ENCODE measurements around the gene PRSS21. TPM values are rescaled to one million over a fixed set of nuclear protein-coding genes. Genes with fewer than 3 reads are reported as not detected.

Gene PRSS21
- total RNA-seq, 1 donor from 2014 or later, result 0.73 TPM

DNA sequence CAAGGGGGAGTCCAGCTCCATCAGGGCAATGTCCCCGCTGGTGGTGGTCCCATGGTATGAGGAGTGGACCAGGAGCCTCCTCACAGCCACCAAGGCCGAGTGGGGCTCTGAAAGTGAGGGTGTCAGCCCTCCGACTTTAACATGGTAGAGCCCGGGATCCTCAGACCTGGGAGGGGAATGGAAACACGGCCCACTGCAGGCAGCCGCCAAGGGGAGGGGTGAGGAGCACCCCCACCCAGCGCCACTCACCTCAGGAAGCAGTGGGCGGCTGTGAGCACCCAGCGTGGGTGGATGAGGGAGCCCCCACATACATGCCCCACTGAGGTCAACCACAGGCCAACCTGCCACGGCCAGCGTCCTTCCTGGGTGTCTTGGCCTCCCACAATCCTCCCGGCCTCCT, 23.9 kb downstream of the PRSS21 start:
- DNase-seq (ENCODE audit: low read depth, low spot score), result no peak

- DNase-seq (ENCODE audit: low read depth, low spot score), result no peak
These were observed 24.7 kb downstream of the PRSS21 start for GRCh38 chr16:2841606-2842339.

DNA sequence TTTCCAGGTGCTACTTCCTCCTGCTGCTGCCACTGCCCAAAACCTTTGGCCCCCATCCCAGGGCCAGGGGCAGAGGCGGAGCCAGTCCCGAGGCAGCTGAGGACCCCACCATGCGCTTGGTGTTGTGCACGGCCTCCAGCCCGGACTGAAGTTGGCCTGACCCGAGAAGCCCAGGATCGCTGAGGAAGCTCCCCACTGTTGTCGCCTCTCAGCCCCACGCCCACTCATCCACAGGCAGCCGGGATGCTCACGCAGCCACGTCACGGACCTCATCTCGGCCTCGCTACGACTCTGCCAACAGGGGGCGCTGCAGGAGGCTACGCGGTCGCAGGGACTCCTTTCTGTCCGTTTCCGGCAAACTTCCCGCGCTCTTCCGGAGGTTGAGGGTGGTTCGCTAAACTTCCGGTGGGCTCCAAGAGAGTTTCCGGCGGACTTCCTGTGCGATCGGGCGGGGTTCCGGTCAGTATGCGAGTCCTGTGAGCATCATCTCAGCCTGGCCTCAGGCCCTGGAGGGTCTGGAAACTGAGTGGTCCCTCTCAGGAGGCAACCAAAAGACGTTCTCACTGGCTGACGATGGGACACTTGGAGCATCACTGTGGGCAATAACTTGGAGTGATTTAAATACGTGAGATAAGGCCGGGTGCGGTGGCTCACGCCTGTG, 25.4 kb downstream of the PRSS21 start:
- no peak for DNase-seq (ENCODE audit: low read depth, low spot score)

DNA sequence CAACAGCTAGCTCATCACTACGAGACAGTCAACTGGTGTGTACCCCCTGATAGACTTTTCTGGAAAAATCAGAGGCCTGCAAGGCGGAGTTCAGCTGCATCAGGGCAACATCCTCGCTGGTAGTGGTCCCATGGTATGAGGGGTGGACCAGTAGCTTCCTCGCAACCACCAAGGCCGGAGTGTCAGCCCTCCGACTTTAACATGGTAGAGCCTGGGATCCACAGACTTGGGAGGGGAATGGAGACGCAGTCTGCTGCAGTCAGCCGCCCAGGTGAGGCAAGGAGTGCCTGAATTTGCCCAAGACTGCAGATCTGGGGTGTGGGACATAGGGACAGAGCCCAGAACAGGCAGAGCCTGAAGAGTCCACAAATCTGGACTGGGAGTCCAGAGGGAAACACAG, 26.5 kb downstream of the PRSS21 start:
- DNase-seq (ENCODE audit: low read depth, low spot score), result no peak

GRCh38 chr16:2845116-2845515, 28.1 kb downstream of the PRSS21 start:
- no peak for DNase-seq (ENCODE audit: low read depth, low spot score)

- DNase-seq (ENCODE audit: low read depth, low spot score), result no peak
These were observed 29.7 kb downstream of the PRSS21 start for GRCh38 chr16:2846511-2847310.

DNA sequence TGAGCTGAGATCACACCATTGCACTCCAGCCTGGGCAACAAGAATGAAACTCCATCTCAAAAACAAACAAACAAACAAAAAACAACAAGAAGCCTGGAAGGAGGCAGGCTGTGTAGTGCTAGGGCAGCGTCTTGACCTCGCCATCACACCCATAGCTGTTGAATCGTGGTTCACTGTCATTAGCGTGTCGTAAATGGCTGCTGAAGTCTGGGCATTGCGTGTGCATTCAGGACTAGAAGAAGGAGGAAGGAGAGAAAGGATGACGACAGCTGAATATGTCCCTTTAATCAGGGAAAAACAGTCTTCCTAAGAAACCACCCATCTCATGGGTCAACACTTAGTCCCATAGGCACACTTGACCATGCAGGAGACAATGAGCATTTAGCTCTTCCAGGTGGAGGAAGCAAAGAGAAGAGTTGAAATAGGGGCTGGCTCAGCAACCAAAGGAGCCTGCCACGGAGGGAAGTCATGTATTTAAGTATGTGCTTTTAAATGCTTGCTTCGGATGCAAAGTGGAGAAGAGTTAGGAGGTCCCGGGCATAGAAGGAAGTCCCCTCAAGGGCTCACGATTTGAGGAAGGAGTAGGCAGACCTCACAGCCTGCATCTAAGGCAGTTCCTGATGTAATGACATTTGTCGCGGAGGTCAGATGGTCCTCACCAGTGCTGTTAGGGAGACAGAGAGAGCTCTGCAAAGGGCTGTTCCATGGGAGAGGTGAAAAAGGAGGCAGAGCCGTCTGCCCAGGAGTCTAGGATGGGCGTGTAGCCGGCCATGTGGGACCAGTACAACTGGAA, 32.1 kb downstream of the PRSS21 start:
- no peak for DNase-seq (ENCODE audit: low read depth, low spot score)

- no peak for DNase-seq (ENCODE audit: low read depth, low spot score)
These were observed 35.1 kb downstream of the PRSS21 start for GRCh38 chr16:2852003-2852730.

DNA sequence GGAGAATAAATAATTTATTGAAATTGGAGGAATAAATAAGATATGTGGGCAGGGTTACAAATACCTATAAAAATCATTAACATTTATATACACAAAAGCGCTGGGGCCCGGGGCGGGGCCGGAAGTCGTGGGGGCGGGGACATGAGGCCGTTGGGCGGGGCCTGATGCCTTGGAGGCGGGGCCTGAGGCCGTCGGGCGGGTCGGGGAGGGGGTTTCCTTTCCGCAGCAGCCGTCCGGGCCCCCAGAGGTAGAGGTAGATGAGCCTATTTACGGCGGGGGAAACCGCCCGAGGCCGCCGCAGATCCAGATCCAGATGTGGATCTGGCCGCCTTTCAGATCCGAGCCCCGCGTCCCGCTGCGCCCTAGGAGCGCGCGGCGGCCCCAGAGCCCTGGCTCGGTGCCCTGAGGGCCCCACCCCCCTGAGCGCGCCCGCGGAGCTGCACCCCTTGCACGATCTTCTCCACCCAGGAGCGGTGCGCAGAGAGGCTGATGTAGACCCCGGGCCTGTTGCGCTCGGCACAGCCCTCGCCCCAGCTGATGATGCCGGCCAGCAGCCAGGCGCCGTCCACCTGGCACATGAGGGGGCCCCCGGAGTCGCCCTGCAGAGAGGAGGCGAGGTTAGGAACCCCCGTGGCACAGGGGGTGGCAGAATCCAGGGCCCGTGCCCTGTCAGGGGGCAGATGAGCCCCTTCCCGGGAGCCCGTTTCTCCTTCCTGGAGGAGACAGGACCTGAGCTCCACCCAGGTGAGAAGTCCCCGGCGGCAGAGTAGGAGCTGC, 35.9 kb downstream of the PRSS21 start:
- no peak for DNase-seq (ENCODE audit: low read depth, low spot score)

- no peak for DNase-seq (ENCODE audit: low read depth, low spot score)
These were observed 36.6 kb downstream of the PRSS21 start for GRCh38 chr16:2853531-2854073.

GRCh38 chr16:2854700-2855309, 37.8 kb downstream of the PRSS21 start:
- no peak for DNase-seq (ENCODE audit: low read depth, low spot score)

GRCh38 chr16:2855536-2855935, 38.5 kb downstream of the PRSS21 start:
- no peak for DNase-seq (ENCODE audit: low read depth, low spot score)

DNA sequence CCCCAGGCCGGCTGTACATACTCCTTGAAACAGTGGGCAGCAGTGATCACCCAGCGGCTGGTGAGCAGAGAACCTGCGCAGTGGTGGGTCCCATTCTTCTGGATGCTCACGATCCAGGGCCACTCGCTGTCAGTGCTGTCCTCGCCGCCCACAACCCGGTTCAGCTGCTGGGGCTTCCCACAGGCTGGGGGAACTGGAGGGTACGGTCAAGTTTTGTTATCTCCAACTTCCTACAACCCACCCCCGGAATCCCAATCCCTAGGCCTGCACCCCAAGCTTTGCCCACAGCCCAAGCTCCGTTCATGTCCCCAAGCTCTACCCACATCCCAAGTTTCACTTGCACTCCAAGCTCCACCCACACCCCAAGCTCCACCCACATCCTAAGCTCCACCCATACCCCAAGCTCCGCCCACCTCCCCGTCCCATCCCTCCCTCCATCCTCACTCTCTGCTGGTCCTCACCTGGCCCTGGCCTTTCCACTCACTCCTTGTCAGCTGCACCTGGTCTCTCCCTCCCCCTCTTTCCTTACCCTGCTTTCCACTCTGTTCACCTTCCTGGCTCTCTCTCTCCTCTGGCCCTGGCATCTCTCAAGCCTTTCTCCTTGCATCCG, 39.1 kb downstream of the PRSS21 start:
- DNase-seq (ENCODE audit: low read depth, low spot score), result no peak

GRCh38 chr16:2856686-2857450, 39.8 kb downstream of the PRSS21 start:
- DNase-seq (ENCODE audit: low read depth, low spot score), result no peak

GRCh38 chr16:2857451-2858244, 40.6 kb downstream of the PRSS21 start, which contains the start of gene PRSS22:
Gene PRSS22 (minus strand): TSS chr16:2858170. CDS start chr16:2858104, 66 bp downstream.
- DNase-seq (ENCODE audit: low read depth, low spot score), result no peak

DNA sequence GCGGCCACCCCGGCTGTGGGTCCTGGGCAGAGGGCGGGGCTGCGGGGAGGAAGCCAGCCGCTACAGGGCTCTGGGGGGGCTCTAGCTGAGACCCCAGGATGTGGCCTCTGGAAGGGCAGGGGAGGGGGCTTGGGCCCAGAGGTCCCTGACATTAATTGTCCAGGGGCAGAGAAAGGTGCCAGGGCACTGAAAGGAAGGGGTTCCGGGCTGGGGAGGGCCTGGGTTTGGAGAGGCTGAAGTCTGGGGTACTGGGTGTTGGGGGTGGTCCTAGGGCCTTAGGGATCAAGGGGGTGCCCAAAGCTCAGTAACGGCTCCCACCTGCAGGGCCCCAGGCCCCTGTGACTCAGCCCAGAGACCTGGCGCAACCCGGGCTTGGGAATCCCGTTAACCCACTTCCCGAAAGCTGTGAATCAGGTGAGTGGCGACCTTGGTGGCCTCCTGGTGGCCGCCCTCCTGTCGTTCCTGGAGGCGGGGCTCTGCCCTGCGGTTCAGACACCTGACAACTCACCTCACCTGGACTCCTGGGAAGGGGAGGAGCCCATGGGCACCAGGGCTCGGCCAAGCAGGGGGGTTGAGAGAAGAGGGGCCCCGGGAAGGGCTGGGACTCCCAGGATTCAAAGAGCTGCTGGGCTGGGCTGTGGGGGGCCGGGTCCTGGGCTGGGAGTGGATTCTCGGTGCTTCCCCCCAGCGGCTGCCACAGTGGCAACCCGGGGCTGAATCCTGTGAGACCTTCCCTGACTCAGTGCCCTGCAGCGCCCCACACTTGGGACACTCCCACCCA, 41.4 kb downstream of the PRSS21 start:
- no peak for DNase-seq (ENCODE audit: low read depth, low spot score)

Data from pulmonary artery endothelial cell (primary cell).